Measurements from ENCODE around the gene TOMM40. TPM values are rescaled to one million over a fixed set of nuclear protein-coding genes. Genes with fewer than 3 reads are reported as not detected.
"Not testable (repeated sequence)": the region's sequence is repeated elsewhere in the genome, so short reads cannot be mapped to it uniquely, and the experiment has no call there.

Gene TOMM40
- total and polyA plus RNA-seq, 2 experiments from 2014 or later: 52.9 to 54.6 TPM

GRCh38 chr19:44883922-44884321 is 7.1 kb upstream of the TOMM40 start:
- in situ Hi-C loops (cut with MboI): no loop called here
- Histone ChIP-seq H3K4me1 (ENCODE audit: insufficient read depth) (no peaks in the 10 kb centered on the region), H2AFZ (no peak overlapping the region), H3K9me3 (ENCODE audit: low read depth) (no peaks in the 10 kb centered on the region), H3K36me3 (ENCODE audit: low read depth) (no peaks in the 10 kb centered on the region), H3K79me2 (ENCODE audit: insufficient read depth) (no peaks in the 10 kb centered on the region), H3K4me3 (no peak overlapping the region), H3K27me3 (replicated peaks; ENCODE audit: insufficient read depth) (no peaks in the 10 kb centered on the region), H4K20me1 (ENCODE audit: insufficient read depth) (no peaks in the 10 kb centered on the region), H3F3A (ENCODE audit: insufficient read depth) (peaks cover under 1% of the 10 kb centered on the region; the same call in 1 of the 2 replicates), H3K9ac (no peak overlapping the region), H3K9me2 (ENCODE audit: insufficient read depth) (no peaks in the 10 kb centered on the region), H3K27ac (no peak overlapping the region), H3K4me2 (ENCODE audit: unreplicated experiment) (no peak overlapping the region)
- 93 to 97% methylated on average over 5 of the region's 5 CpGs for WGBS, 2 experiments (ENCODE audit: low coverage in 1 of 2, low lambda C conversion rate in 2 of 2, missing lambda C conversion rate in 2 of 2)
- DNase-seq: no peak
- TF ChIP-seq EZH2 (IDR thresholded peaks at IDR 0.05; ENCODE audit: insufficient read depth, poor library complexity, severe bottlenecking) (no peak), EZH2phosphoT487 (IDR thresholded peaks at IDR 0.05; ENCODE audit: insufficient read depth, low read depth) (no peak)

DNA sequence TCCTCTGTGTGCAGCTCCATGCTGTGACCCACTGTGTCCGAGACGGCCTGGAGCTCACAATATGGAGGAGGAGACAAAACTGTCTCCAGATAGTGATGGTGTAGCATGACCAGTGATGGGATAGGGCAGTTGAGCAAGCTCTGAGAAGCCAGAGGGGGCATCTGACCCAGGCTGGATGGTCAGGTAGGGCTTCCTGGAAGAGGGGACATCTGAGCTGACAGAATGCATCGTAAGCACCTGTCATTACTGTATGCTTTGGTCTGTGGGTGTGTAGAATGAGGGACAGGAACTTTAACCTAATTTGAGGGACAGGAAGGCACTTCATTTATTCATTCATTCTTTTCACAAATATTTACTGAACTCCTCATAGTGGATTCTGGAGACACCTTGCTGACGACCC is 6.5 kb upstream of the TOMM40 start:
- TF ChIP-seq EZH2 (IDR thresholded peaks at IDR 0.05; ENCODE audit: insufficient read depth, poor library complexity, severe bottlenecking) (no peak), EZH2phosphoT487 (IDR thresholded peaks at IDR 0.05; ENCODE audit: insufficient read depth, low read depth) (no peak)

GRCh38 chr19:44886141-44886540 is 4.9 kb upstream of the TOMM40 start:
- H3K27ac ChIP-seq: no peak overlapping the region
- H3K4me3 ChIP-seq: no peak overlapping the region
- H3F3A ChIP-seq (ENCODE audit: insufficient read depth): peaks cover 13% of the 10 kb centered on the region
- no peaks in the 10 kb centered on the region for H3K9me2 ChIP-seq (ENCODE audit: insufficient read depth)
- peaks cover 6% of the 10 kb centered on the region for H3K4me1 ChIP-seq (ENCODE audit: insufficient read depth)
- no peak overlapping the region for H3K4me2 ChIP-seq (ENCODE audit: unreplicated experiment)
- H2AFZ ChIP-seq: no peak overlapping the region
- no peak overlapping the region for H3K9ac ChIP-seq
- no peaks in the 10 kb centered on the region for H4K20me1 ChIP-seq (ENCODE audit: insufficient read depth)
- TF ChIP-seq EZH2phosphoT487 (IDR thresholded peaks at IDR 0.05; ENCODE audit: insufficient read depth, low read depth) (no peak), EZH2 (IDR thresholded peaks at IDR 0.05; ENCODE audit: insufficient read depth, poor library complexity, severe bottlenecking) (no peak)
- no peaks in the 10 kb centered on the region for H3K27me3 ChIP-seq (replicated peaks; ENCODE audit: insufficient read depth)
- H3K9me3 ChIP-seq (ENCODE audit: low read depth): no peaks in the 10 kb centered on the region
- DNase-seq: no peak
- H3K36me3 ChIP-seq (ENCODE audit: low read depth): no peaks in the 10 kb centered on the region
- in situ Hi-C loops (cut with MboI): no loop called here
- H3K79me2 ChIP-seq (ENCODE audit: insufficient read depth): peaks cover under 1% of the 10 kb centered on the region; the same call in 1 of the 2 replicates
- 93 to 95% methylated on average over 6 of the region's 6 CpGs for WGBS, 2 experiments (ENCODE audit: low coverage in 1 of 2, low lambda C conversion rate in 2 of 2, missing lambda C conversion rate in 2 of 2)

More for the DNA sequence above, 6.5 kb upstream of the TOMM40 start:
- Histone ChIP-seq H3F3A (ENCODE audit: insufficient read depth) (peaks cover 7% of the 10 kb centered on the region), H3K9me3 (ENCODE audit: low read depth) (no peaks in the 10 kb centered on the region), H3K9ac (no peak overlapping the region), H4K20me1 (ENCODE audit: insufficient read depth) (no peaks in the 10 kb centered on the region), H3K36me3 (ENCODE audit: low read depth) (no peaks in the 10 kb centered on the region), H3K4me1 (ENCODE audit: insufficient read depth) (peaks cover under 1% of the 10 kb centered on the region; the same call in 1 of the 2 replicates), H3K79me2 (ENCODE audit: insufficient read depth) (no peaks in the 10 kb centered on the region), H3K27ac (no peak overlapping the region), H2AFZ (no peak overlapping the region), H3K4me2 (ENCODE audit: unreplicated experiment) (no peak overlapping the region), H3K9me2 (ENCODE audit: insufficient read depth) (no peaks in the 10 kb centered on the region), H3K27me3 (replicated peaks; ENCODE audit: insufficient read depth) (no peaks in the 10 kb centered on the region), H3K4me3 (no peak overlapping the region)
- in situ Hi-C loops (cut with MboI): no loop called here
- WGBS, 2 experiments (ENCODE audit: low coverage in 1 of 2, low lambda C conversion rate in 2 of 2, missing lambda C conversion rate in 2 of 2): 56 to 81% methylated on average over 4 of the region's 4 CpGs
- DNase-seq: no peak

GRCh38 chr19:44887648-44888047 is 3.4 kb upstream of the TOMM40 start:
- peaks cover 13% of the 10 kb centered on the region for H3F3A ChIP-seq (ENCODE audit: insufficient read depth)
- no peak overlapping the region for H3K27ac ChIP-seq
- DNase-seq: no peak
- H4K20me1 ChIP-seq (ENCODE audit: insufficient read depth): no peaks in the 10 kb centered on the region
- no peak overlapping the region for H3K9ac ChIP-seq
- H3K9me2 ChIP-seq (ENCODE audit: insufficient read depth): no peaks in the 10 kb centered on the region
- H3K9me3 ChIP-seq (ENCODE audit: low read depth): no peaks in the 10 kb centered on the region
- 72 to 81% methylated on average over 4 of the region's 4 CpGs for WGBS, 2 experiments (ENCODE audit: low coverage in 1 of 2, low lambda C conversion rate in 2 of 2, missing lambda C conversion rate in 2 of 2)
- in situ Hi-C loops (cut with MboI): no loop called here
- H3K27me3 ChIP-seq (replicated peaks; ENCODE audit: insufficient read depth): no peaks in the 10 kb centered on the region
- no peak overlapping the region for H3K4me3 ChIP-seq
- TF ChIP-seq EZH2 (IDR thresholded peaks at IDR 0.05; ENCODE audit: insufficient read depth, poor library complexity, severe bottlenecking) (no peak), EZH2phosphoT487 (IDR thresholded peaks at IDR 0.05; ENCODE audit: insufficient read depth, low read depth) (no peak)
- peaks cover 9% of the 10 kb centered on the region for H3K4me1 ChIP-seq (ENCODE audit: insufficient read depth)
- H3K4me2 ChIP-seq (ENCODE audit: unreplicated experiment): no peak overlapping the region
- peaks cover 16% of the 10 kb centered on the region for H3K79me2 ChIP-seq (ENCODE audit: insufficient read depth)
- H3K36me3 ChIP-seq (ENCODE audit: low read depth): no peaks in the 10 kb centered on the region
- no peak overlapping the region for H2AFZ ChIP-seq

DNA sequence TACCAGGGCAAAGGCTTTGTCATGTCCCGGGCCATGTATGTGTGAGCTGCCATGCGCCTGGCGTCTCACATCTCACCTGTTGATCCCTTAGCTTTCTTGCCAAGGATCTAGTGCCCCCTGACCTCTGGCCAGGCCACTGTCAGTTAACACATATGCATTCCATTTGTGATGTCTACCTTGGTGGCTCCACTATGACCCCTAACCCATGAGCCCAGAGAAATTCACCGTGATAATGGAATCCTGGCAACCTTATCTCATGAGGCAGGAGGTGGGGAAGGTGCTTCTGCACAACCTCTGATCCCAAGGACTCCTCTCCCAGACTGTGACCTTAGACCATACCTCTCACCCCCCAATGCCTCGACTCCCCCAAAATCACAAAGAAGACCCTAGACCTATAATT is 2.7 kb upstream of the TOMM40 start:
- H3K9me3 ChIP-seq (ENCODE audit: low read depth); in situ Hi-C loops (cut with MboI); H3K4me3 ChIP-seq; H3K9ac ChIP-seq; H3K4me1 ChIP-seq (ENCODE audit: insufficient read depth); H3K27ac ChIP-seq; H3K27me3 ChIP-seq (replicated peaks; ENCODE audit: insufficient read depth); H3K36me3 ChIP-seq (ENCODE audit: low read depth); DNase-seq; H3K9me2 ChIP-seq (ENCODE audit: insufficient read depth); H2AFZ ChIP-seq; H3K4me2 ChIP-seq (ENCODE audit: unreplicated experiment); H4K20me1 ChIP-seq (ENCODE audit: insufficient read depth): not testable (repeated sequence)
- 98 to 100% methylated on average over 5 of the region's 5 CpGs for WGBS, 2 experiments (ENCODE audit: low coverage in 1 of 2, low lambda C conversion rate in 2 of 2, missing lambda C conversion rate in 2 of 2)
- peaks cover 22% of the 10 kb centered on the region for H3K79me2 ChIP-seq (ENCODE audit: insufficient read depth)
- peaks cover 13% of the 10 kb centered on the region for H3F3A ChIP-seq (ENCODE audit: insufficient read depth)

All from GM23248 (cell line).